Measurements from ENCODE around the gene ENTREP3.
A peak's percentile ranks its signal among the peaks of the same experiment; 100 is the strongest.

The ENTREP3 gene

DNA sequence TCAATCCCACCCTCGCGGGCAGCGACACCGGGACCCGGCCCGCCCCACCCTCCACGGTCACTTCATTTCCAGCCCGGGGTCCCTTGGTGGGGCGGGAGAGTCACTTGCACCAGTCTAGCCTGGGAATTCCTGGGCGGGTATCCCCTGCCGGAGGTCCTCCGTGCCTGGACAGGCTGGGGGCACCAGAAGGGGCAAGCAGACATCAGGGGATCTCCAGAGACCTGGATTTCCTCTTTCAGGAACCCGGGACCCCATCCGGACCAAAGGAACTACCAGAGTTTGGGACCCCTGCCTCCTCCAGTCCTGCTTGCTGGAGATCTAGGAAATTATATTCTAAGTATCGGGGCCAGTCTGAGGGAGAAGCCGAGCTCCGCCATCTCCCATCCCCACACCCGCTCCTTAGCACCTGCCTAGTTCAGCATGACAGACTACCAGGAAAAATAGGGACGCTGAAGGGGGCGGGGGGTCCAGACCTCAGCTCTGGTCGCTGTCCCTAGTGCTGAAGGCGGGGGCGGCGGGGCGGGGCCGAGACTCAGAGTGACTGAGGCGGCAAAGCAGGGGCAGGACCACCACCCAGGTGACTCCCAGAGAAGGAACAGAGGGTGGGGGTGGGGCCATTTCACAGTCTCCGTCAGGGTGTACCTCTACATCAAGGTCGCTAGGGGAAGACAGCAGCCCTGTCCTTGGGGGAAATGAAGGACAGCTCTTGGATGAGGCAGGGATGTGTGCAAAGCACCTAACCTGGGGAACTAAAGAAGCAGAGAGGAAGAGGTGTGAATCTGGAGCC lies 22.8 kb upstream of the ENTREP3 start:
- peak; percentile 81 for DNase-seq

DNA sequence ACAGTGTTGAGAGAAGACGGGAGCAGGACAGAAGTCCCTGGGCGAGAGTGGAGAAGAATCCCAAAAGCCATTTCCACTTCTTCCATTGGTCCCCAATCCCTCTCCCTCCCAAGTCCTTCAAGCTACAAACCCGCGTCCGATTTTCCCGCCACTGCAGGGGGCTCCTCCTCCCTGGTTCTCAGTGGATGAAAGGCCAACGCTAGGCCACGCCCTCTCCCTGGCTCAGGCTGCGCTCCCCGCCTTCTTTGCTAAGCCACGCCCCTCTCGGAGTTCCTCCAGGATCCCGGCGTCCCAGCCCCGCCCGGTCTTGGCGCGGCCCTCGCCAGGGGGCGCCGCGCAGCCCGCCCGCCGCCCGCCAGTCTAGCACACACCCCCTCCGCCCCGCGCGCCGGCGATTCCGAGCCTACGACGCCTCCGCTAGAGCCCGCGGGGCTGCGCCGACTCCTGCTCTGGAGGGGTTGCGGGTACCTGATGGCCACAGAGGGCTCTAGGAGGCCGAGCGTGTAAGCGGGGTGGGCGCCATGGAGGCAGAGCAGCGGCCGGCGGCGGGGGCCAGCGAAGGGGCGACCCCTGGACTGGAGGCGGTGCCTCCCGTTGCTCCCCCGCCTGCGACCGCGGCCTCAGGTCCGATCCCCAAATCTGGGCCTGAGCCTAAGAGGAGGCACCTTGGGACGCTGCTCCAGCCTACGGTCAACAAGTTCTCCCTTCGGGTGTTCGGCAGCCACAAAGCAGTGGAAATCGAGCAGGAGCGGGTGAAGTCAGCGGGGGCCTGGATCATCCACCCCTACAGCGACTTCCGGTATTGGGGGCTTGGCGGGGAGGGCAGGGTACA lies 22.0 kb upstream of the ENTREP3 start, which contains the start of gene HCN3:
HCN3 (plus strand) TSS at position 394 of the 832 bp plus-strand sequence; CDS start at position 522, 128 bp downstream.
- peak; percentile 99 for DNase-seq

DNA sequence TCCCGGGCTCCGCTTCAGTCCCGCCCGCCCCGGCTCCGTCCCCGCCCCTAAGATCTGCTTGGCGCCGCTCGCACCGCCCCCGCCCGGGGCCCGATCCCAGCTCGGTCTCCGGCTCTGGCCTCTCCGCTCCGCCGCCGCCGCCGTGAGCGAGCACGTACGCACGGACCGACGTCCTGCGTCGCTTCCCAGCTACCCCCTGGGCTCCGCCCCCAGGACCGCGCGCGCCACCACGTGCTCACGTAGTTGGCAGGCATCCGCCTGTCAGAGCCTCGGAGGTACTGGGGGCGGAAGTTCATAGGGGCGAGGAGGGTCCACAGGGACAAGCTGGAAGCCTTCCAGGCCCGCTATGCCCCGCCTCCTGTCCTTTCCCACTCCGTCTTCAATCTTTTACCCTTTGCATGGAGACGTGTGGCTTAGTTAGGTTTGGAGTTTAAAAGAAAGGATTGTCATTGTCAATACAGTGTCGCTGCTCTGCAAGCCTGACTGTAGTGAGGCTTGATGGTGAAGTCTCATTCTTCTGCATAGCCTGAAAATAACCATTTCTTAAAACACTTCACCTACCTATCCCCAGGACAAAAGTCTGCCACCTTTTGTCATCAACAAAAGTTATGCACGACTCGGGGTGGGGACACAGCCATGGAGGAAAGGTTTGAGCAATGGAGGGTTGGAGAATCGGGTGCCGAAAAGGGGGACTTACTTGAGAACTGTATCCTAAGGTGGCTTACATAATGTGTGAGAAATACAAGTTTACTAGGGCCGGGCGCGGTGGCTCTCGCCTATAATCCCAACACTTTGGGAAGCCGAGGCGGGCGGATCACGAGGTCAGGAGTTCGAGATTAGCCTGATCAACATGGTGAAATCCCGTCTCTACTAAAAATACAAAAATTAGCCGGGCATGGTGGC lies 18.3 kb upstream of the ENTREP3 start, which contains the start of gene CLK2:
CLK2 (minus strand) TSS at position 162 of the 903 bp plus-strand sequence. CDS start 2,527 bp downstream, outside the sequence.
- DNase-seq = peak; percentile 99

DNA sequence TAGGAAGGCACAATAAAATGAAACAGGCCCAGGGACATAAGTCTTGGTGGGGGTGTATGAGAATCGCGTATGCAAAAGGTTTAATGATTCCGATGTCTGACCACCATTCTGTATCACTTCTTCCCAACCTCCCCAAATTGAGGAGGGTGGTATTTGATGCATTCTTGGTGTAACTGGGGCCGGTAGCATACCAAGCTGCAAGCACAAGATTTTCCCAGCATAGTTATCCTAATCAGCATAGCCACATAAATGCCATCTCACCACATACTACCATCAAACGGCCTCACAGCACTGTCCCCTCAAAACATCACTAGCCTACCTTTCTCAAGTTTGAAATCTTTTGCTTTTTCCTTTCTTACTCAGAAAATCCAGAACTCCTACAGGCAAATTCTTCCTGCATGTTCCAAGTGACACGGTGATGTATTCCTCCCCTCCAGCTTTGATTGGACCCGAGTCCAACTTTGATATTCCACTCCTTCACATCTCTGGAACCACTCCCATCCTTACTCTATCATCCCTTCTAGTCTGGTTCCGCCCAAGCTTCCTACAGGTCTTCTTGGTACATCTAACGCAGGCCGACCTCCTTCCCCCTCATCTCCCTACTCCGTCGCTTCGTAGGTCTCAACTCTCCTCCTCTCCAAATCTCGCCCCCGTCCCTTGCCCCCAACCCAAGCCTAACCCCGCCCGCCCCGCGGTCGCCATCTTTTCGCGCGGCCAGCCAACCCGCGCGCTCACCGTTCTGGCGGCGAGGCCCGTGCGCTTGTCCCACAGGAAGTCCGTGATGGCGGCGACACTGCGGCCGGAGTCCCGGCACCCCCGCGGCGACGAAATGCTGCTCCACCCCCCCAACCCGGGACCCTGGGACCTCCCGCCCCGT lies 17.4 kb upstream of the ENTREP3 start:
- DNase-seq = peak; percentile 89

DNA sequence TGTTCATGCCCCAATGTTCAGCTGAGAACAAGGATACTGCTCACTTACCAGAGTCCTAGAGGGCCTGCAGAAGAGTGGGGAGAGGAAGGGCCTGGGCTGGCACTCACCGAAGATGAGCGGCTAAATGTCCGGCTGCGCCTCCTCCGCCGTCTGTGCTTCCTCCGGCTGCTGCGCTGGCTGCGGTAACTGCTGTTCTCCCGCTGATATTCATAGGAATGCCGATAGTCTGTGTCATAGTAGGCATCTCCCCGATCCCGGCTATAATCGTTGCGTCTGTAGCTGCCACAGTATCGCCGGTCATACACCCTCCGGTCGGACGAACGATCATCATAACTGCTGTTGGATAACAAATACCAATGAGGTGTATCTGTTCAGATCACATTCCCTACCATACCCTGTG lies 14.1 kb upstream of the ENTREP3 start:
- DNase-seq = no peak

DNA sequence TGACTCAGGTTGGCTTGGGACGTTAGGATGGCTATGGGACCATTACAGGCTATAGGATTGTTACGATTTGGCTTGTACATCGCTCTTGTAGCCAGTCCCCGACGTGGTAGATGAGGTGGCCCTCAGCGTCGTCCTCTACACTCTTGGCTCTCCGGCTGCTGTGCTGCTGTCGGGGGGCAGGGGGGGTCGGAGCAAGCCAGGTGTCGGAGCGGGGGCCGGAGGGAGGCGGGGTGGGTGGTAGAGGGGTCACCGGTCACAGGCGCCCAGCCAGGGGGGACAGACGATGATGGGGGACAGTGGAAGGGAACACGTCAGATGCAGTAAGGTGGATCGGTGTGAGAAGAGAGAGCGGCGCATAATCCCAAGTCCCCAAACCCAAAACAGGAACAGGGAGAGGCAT lies 13.3 kb upstream of the ENTREP3 start:
- DNase-seq = no peak

DNA sequence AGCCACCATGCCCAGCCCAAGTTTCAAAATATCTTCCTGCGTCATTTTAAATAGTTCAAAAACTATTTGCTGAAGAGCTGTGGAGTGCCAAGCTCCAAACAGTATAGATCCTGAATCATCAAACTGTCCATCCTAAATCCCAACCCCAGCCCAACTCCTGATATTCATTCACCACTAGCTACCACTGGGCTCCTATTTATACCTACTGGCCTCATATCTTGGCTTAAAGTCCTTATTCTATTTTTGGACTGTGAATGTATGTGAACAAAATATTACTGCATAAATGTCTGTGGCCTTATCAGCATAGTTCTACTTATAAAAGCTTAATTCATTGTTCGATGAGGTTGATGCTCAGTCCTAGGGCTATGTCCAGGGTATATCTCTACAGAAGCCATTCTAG lies 12.1 kb upstream of the ENTREP3 start:
- no peak for DNase-seq

DNA sequence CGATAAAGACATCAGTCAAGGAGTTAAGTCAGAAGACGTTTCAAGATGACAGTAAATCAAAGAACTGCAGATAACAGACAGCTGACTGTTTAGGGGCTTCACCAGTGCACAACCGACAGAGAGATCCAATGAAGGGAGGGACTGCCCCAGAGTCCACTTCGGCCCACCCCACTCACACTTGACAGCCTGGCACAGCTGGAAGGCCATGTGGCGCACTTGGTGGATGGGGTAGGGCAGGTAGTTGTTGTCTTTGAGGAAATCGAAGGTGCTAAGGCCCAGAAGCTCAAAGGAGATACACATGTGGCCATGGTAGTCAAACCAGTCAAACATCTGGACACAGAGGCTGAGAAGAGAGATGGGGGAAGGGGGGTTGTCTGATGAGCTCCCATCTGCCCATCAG lies 11.3 kb upstream of the ENTREP3 start:
- no peak for DNase-seq

DNA sequence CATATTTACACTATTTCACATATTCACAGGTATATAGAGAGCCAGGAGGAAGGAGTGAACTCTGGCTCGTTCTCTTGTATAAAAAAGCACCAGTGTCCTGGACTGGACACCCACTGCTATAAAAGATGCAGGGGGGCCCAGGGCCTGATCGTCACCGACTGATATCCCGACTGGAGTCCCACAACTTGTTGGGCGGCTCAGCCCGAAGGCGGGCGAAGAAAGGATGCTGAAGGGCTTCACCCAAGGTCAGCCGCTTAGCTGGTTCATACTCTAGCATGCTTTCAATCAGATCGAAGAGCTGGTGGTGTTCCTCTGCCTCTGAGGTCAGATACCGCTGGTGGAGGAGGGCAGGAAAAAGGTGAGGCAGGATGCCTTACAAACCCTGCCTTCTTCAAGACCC lies 7.8 kb upstream of the ENTREP3 start:
- no peak for DNase-seq

DNA sequence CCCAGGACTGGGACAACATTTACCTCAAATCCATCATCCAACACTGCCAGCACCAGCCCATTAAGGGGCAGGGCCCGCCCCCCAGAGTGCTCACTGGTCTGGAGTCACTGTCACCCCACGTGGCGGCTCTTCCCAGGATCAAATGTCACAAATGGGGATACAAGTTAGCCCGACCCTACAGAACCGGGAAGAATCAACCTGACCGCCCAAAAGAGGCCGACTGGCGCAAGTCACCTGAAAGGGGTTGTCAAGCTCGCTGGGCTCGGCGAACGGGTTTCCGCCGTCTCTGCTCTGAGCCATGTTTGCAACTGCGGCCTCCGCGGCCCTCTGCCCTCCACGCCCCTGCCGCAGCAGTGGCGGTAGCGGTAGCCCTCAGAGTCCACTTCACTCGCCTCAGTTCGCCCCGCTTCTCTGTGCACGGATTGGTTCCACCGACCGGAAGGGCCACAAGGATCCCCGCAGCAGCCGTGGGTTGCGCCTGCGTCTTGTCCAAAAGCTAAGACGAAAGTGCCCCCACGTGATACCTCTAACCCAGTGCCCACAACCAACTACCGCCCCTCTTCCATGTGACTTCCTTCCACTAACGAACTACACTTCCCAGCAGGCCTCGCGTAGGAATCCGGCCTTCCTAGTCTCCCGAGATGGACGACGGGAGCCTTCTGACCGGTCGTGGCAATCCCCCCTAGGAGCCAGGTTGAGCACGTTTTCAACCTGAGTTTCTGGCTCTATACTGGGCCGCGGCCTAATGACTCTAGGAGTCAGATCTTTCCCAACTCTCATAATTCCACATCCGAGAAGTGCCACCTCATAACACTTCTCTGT lies 6.8 kb upstream of the ENTREP3 start, which contains the start of gene SCAMP3:
SCAMP3 (minus strand) TSS at position 509 of the 822 bp plus-strand sequence; CDS start at position 300, 209 bp downstream.
- peak; percentile 99 for DNase-seq

DNA sequence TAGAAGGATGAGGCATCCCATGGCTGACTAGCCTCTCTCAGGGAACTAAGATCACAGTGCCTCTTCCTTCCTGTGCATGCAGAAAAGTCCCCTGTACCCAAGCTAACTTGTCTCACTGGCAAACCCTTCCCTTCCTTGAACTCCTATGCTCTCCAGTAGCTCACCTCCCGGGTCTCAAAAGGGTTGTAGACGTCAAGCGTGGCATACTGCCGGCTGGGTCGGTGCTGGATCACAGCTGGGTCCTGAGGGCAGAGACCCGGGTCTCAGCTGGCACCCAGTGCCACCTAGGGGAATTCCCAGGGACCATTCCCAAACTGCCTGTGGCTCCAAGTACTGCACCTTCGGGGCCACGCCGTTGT lies 6.2 kb upstream of the ENTREP3 start:
- peak; percentile 55 for DNase-seq

DNA sequence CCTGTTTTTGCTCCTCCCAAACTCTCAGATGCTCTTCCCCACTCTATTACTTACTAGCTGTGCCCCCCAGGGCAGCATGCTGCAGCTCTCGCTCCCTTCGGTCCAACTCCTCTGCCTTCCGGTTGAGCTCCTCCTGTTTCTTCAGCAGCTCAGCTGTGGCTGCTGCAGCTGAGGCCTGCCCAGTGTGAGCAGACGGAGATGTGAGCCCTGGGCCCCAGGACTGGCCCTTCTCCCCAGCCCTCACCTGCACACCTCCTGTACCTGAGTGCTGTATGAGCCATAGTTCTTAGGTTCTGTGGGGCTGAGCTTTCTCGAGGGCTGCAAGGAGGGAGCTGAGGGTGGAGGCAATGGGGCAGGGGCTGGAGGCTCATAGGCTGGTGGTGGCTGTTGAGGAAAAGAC lies 5.0 kb upstream of the ENTREP3 start:
- no peak for DNase-seq

DNA sequence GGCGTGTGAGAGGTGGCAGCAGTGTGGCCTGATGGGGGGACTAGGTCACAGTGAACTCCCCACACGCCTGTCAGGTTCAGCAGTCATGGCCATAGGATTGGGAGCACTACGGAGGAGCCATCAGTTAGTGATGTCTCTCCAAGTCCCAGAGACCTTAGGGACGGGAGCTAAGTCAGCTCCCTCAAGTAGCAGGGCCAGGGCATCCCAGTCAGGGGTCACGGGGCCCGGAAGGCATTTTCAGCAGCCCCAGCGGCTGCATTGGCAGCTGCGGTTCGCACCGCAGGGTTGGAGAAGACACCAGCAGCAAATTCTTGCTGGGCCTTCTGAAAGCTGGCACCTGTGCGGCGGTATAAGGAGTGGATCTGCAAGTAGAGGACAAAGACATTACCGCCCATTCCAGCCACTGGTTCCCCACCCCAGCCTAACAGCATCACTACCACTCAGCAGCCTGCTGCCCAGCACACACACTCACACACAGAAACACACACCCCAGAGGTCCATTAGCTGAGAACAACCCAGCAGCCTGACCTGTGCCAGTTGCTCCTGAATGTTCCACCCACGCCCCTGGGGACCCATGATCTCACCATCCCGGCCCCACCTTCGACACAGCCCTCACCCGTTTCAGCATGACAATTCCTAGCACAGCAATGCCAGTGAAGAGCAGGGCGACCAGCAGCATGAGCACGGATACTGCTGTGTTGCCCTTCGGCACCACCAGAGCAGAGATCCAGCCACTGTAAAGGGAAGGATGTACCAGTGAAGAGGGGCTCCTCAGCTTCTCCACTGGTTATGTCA lies 972 bp upstream of the ENTREP3 start:
- DNase-seq = no peak

DNA sequence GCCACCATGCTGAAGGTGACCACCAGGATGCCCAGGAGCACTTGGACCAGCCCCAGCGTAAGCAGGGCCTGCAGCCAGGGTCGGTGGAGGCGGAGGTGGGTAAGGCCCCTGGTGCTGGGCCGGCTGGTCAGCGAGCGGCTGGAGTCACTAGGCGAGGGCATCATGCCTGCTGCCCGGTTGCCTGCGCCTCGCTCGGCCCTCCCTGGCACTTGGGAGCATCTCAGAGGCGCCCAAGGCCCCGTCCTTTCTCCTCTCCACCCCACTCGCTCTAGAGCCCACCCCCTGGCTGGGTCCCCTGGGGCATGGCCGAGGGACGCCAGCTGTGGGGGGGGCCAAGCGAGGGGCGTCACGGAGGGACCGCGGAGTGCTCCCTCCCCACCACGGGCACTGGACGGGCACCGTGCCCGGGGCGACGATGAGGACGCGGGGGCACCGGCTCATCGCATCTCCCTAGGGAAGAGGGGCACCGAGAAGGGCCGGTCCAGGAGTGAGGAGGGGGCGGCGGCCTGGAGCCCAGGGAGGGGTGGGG lies 505 bp downstream of the ENTREP3 start:
- DNase-seq = no peak

DNA sequence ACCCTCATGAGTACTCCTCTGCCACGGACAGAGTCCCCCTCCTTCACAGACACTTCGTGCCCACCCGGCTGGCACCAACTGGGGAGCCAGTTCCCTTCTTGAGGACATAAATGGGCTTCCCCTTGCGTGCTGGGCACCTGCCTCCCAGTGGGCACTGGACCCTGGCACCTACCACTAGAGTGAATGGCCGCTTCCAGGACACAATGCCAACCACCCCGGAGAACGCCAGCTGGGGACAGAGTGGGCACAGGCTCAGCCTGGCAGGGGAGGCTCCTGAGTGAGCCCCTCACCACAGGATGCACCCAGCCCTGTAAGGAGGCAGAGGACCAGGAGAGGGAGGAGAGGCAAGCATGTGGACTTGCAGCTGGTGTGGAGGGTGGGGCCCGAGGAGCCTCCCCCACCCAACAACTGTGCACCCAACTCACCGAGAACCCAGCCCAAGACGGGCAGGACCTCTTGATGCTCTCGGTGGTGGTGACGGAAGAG lies 1.0 kb downstream of the ENTREP3 start:
- DNase-seq = peak; percentile 50

DNA sequence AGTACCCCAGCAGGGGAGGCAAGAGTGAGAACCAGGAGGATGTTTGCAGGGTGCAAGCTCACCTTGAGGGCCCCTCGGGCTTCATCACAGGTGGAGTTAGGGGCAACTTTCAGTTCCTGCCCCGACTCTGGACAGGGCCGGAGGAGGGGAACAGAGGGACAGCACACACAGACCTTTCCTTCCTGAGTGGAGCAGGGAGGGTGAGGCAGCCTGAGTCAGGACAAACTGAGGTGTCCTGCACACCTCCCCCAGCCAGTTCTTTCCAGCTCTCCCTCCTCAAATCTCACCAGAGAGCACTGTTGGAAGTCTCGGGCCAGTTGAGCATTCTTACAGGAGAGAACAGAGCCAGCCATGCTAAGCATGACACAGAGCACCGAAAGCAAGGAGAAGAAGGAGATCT lies 1.5 kb downstream of the ENTREP3 start:
- no peak for DNase-seq

DNA sequence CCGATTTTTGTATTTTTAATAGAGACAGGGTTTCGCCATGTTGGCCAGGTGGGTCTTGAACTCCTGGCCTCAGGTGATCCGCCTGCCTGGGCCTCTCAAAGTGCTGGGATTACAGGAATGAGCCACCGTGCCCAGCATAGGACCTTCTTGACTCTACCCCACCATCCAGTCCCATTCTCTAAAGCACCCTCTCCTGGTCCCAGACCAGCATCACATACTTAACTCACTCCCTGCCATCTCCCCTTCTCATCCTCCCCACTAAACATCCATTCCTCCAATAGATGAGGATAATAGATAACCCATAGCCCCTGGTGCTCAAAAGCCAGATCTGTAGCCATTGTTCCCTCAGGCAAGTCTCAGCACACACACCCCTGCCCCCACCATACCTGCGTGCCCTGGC lies 2.1 kb downstream of the ENTREP3 start:
- DNase-seq = no peak

DNA sequence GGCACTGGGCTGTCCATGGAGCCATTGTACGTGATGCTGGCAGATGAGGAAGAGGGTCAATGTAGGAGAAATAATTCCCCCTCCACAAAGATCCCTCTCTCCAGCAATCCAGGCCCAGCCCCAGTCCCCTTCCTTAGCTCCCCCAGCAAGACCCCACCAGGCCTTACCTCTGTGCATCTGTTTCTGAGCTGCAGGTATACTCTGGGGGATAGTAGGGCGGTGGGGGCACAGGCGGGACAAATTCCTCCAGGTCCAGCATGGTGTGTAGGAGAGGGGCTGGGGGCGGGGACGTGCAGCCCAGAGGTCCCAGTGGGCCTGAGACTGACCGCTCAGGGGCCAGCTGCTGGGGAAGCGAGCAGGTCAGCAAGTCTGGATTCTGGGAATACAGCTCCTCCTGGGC lies 3.7 kb downstream of the ENTREP3 start:
- DNase-seq = no peak

DNA sequence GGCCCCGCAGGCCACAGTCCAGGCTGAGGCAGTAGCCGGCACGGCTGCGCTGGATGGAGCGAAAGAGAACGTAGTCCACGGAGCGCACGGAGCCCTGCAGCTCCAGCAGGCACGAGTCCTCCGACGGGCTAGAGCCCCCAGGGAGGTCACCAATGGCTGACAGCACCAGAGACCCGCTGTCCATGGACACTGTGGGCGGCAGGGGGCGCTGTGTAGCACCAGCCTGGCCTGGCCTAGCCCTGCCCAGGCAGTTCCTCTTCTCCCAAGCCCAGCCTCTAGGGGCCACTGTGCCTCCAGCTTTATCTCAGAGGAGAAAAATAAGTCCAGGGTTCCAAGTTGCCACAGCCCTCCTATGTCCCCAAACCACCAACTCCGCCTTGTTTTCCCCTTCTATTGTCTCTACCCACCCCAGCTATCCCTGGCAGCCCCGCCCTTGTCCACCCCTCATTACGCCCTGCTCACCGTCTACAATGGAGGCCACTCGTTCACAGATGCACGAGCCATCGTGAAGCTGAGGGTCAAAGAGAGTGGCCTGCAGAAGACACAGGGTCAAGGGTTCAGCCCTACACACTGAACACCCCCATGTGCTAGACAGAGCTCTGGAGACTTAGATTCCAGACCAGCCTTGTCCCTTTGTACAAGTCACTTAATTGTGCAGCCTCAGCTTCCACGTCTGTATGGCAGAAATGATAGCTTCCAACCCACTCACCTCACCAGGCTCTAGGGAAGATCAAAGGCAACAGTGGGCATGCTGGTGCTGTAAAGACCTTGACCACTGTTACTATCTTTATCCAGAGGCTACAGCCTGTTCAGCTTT lies 4.4 kb downstream of the ENTREP3 start:
- peak; percentile 95 for DNase-seq
